Suppressor macrophage (primary cell): ENCODE results near the gene FOXI1.

Experiments used
- DNase-seq, 4 experiments: peaks; one replicate each; pipeline ENCODE4 v3.0.0-alpha.2; 2020 to 2022

FOXI1 gene

DNA sequence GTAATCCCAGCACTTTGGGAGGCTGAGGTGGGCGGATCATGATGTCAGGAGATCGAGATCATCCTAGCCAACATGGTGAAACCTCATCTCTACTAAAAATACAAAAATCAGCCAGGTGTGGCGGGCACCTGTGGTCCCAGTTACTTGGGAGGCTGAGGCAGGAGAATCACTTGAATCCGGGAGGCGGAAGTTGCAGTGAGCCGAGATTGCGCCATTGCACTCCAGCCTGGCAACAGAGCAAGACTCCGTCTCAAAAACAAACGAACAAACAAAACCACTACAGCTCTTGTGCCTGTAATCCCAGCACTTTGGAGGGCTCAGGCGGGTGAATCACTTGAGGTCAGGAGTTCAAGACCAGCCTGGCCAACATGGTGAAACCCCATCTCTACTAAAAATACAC lies 11.4 kb upstream of the FOXI1 start:
- DNase-seq = peak in 2 of 4 experiments; percentile 8 to 15

DNA sequence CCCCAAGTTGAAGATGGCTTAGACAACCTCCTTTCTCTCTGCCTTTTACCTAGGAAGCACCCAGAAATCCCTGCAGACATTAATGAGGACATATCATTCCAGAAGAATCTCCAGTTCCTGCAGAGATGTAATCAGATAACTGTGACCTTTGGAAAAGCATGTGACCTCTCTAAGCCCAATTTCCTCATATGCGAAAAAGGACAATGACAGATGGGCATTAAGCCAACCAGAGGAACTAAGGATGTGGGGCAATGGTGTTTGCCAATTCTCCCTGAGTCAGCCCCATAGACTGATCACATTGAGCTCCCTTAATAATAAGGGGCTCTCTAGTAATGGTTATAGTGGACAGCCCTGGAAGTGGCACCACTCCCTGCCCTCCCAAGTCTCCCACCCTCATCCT lies 10.1 kb upstream of the FOXI1 start:
- DNase-seq = peak; percentile 75 to 92 (median 84)

DNA sequence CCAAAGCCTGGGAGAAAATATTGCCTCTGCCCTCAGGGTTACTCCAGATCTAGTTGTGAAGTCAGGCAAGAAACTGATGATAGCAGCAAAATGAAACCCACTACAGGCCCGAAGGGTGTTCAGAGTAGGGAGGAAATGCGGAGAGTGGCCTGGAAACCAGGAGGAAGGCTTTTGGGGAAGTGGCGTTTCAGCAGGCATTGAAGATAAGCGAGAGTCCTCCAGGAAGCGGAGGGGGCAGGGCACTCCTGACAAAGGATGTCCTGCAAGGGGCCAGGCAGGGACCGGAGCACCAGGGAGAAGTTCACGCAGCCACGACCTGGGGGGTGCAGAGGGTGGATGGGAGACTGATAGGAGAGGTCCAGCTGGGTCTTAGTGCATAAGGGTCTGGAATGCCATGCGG lies 7.8 kb upstream of the FOXI1 start:
- DNase-seq = peak; percentile 60 to 79 (median 77)

DNA sequence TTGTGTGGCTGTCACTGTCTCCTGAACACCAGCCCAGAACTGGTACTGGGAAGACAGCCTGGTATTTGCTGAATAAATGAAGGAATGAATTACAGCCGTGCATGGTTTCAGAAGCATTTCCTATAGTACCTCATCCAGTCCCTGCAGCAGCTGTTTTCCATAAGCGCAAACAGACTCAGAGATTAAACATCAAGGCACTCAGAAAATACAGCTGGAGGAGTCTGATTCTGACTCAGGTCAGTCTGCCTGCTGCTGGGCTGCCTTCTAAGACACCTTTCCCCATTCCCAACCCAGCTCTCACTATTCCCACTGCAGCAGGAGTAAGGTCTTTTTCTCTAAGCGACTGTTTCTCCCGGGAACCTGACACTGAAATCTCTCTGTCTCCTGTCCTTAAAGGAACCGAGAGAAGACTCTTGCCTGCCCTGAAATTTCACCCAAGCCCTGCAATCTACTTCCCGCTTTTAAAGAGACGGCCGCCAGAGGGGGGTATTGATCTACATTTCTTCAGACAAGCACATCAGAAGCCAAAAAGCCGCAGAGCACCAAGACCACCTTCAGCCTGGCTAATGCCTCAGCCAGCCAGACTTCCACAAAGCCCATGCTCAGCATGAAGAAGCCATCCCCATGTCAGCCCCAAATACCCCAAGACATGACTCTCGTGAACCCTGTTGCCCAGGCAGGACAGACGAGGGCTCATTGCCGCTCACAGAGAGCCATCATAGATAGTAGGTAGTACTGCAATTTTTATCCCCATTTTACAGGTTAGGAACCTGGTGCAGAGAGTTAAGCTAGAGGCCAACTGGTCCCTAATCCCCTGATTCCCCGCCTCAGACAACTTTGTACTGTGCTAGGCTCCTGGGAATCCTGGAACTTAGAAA lies 5.4 kb upstream of the FOXI1 start:
- DNase-seq = peak; percentile 84 to 92 (median 90)

DNA sequence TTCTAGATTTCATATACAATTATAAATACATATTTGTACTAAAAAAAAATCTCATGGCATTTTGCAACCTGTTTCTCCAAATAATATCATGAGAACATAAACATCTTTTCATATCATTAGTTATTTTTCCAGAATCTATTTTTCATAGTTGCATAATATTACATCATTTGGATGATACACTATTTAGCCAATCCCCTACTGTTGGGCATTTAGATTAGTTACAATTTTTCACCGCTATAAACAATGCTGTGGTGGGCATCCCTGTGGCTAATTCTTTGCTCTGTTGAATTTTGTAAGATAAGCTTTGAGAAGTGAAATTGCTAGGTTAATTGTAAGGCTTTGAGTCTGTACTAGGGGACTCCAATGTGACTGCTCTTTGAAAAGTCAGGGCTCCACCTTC lies 2.2 kb upstream of the FOXI1 start:
- DNase-seq = no peak

DNA sequence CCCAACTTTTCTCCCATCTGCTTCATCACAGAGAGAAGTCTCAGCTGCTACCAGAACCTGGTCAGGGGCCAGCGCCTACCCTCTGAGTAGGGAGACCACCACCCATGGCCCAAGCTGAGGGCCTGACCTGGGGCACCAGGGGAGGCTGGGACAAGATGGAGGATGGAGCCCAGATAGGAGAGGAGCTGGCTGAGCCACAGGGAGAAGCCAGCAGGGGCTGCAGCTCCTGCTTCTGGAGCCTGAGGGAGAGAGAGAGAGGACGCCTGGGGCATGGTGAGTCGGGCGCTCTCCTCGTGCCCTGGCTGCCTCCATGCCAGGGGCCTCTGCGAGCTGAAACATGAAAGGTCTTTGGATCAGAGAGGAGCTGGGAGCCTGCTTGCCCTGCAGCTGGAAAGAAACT lies 1.4 kb upstream of the FOXI1 start:
- DNase-seq = no peak

DNA sequence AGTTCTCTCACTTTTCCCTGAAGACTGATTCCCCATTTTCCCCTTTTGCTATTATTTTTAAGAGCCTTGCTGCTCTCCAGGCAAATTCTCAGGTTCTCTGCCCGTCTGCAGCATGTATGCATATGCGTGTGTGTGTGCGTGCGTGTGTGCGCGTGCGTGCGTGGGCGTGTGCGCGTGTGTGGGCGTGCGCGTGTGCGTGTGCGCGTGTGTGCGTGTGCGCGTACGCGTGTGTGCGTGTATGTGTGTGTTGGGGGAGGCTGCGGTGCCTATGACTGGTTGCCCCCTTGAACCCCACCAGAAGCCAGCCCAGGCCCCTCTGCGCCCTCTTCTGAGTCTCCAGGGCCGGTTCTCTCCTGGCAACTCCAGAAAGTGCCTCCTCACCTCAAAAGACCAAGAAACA lies 987 bp upstream of the FOXI1 start:
- DNase-seq = no peak

DNA sequence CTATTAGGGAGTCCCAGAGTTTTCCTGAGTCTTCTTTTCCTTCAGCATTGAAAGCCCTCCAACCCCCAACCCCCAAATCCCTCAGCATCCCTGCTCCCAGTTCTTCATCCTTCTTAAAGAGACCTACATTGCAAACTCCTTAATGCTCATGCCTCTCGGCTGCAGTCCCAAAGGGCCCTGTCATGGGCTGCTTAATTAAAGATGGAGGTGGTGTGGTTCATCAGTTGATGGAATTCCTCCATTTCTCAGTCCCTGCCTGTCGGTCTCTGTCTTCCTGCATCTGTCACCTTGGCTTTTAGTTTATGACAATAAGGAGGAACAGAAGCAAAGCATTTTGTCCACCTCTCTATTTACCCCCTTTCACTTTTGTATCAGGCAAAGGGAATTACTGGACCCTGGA lies 2.0 kb downstream of the FOXI1 start:
- DNase-seq = no peak

DNA sequence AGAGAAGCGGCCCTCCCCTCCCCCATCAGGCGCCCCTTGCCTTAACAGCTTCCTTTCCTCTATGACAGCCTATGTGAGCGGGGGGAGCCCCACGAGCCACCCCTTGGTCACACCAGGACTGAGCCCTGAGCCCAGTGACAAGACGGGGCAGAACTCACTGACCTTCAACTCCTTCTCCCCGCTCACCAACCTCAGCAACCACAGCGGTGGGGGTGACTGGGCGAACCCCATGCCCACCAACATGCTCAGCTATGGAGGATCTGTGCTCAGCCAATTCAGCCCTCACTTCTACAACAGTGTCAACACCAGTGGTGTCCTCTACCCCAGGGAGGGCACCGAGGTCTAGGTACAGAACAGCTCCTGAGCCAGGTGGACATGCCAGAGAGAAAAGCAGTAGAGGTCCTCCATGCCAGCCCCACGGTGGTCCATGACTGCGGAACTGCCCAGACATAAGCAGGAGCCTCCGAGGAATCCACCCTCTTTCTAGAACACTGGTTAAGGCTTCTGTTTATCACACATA lies 2.6 kb downstream of the FOXI1 start:
- DNase-seq = no peak

DNA sequence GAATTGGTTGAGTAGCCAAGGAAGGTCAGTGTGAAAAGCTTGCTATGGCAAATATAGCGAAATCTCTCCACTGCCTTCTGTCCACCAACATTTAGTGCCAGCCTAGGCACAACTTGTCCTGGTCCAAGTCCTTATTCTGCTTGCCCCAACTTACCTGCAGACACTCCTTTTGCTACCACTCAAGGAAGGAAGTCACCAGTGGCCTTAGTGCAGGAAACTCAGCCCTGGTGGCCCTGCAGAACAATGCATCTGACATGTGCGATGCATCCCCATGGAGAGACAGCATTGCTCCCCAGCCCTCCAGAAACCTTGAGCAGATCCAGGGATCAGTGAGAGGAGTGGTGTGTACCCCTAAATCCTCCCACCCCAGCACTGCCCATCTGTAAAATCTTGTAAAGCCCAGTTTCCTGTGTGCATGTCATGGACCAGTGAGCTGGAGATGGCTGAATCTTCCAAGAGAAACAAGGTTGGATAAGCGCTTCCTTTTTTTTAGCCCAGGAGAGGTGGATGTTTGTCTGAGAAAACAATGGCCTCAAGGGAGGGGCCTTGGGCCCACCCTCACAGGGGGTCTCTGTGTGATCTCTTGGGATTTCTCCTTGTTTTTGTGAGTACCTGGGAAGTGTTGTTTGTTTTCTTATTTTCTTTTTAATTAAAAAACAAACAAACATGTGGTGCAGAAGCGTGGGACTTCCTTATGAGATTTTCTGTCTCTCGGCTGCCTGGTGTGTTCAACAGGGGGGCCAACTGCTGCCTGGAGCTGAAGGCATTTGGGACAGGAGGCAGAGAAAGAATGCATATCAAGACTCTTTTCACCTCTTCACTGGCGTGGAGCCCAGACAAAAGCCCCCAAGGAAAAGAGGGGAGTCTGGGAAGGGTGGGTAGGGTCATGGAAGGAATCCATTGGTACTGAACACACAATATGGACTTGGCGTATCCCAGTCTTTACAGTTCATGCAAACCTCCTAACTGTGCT lies 3.6 kb downstream of the FOXI1 start:
- no peak for DNase-seq

DNA sequence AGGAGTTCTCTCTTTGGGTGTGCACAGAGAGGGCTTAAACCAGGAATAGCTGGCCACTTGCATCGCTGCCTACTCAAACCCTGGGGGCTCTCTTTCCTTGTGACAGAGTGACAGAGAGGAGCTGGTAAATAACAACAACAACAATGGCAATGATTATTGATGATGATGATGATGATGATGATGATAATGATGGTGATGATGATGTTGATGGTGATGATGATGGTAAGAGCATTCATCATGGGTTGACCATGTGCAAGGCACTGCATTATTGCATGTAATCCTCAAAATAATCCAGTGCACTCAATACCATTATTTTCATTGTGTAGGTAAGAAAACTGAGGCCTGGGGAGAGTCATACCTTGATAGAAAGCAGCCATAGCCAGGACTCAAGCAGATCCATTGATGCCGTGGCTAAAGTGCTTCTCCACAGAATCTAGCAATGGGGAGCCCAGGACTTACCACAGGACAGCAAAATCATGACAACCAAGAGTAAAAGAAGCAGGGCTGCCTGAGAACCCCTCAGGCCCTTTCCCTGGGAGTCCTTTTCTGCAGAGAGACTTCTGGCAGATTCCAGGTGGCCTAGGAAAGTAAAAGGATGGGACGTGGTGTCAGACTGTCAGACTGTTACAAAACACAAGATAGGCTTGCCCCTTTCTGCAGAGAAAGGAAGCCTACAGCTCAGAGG lies 4.8 kb downstream of the FOXI1 start:
- DNase-seq = no peak

DNA sequence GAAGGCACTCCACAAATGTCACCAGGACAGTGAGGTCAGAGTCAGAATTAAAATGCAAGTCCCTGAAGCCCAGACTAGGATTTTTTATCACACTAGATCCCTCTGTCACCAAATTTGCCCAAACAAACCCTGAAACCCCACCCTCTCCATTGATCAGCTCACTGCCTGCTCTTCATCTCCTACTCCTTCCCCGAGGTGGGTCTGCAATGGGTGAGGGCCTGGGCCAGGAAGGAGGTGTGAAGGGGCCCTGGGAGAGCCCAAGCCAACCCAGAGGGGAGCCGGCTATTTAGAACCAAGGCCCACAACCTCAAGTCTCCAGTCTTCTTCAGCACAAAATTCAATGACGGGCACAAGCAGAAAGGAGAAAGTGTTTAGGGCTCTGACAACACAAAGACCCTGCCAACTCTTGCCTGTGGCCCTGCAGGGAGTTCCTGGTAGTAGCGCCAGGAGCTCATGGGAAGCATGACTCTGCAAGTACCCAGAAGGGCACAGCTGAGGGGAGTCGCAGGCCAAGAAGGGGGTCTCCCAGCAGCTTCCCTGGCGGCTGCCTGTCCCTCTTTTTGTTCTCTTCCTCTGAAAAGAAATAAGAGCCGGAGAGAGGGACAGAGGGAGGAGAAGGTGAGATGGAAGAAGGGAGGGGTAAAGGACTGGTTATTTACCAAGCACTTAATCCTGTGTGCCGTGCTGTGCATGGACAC lies 5.5 kb downstream of the FOXI1 start:
- no peak for DNase-seq

DNA sequence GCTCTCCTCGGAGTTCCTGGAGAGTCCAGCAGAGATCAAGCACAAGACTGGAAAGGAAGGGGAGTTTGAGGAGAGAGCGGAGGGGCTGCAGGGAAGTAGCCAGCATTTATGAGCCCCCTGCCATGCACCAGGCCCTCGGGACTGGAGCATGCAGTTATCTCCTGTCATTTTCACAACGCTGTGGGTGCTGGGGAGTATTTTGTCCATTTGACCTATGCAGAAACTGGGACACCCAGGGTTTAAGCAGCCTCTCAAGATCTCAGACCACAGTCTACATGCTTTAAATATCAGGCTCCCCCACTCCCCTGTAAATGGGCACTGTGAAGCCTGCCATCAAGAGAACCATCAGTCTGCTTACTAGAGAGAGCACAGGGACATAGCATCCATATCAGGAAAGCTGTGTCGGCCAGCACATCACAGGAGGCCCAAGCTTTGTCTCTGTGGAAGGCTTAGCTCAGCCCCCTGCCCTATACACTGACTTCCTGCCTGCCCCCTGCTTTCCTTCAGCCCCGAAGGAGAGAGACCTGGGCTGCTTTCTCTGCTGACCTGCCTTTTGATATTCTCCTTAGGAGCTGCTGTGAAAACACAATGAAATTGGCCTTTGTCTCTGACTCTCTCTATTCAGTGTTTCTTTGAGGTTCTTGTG lies 7.3 kb downstream of the FOXI1 start:
- DNase-seq = no peak

DNA sequence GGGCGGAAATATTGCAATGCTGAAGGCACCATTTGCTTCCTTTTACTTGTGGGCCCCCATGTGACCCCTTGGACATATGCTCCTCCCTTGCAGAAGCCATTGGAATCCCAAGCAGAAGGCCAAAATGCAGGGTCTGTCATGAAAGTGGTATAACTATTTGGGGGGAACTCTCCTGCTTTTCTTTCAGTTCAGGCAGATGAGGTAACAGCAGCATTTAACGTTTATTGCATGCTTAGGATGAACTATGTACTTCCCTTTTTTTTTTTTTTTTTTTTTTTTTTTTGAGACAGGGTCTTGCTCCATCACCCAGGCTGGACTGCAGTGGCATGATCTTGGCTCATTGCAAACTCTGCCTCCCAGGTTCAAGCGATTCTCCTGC lies 7.8 kb downstream of the FOXI1 start:
- peak; percentile 19 to 70 (median 46) for DNase-seq

DNA sequence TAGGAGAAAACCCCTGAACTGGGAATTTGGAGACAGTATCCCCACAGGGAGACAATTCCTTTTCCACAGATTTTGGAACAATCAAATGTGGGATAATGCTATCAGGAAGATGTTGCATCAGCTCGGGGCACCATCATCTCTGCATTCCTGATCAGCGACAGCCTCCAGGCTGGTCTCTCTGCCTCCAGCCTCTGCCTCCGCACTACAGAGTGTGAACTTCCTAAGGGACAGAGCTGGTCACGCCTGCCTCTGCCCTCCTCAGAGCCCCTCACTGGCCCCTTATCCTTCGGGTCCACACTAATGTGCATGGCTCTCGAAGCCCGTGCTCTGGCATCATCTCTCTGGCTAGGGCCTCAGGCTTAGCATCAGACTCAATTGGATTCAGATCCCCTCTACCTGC lies 8.6 kb downstream of the FOXI1 start:
- no peak for DNase-seq

DNA sequence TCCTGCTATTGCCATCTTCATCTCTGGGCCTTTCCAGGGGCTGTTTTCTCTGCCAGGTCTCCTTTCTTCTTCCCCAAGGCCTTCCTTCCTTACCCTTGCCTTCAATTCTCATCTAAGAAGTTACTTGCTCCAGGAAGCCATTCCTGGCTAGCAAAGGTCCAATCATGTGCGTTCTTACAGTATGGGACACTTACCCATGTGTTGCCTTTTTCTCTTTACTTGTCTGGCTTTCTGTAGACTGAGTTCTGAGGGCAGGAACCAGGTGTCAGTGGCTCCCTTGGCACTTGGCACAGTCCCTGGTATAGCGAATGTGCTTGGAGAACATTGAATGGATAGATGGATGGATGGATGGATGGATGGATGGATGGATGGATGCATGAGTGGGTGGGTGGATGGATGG lies 10.2 kb downstream of the FOXI1 start:
- no peak for DNase-seq

DNA sequence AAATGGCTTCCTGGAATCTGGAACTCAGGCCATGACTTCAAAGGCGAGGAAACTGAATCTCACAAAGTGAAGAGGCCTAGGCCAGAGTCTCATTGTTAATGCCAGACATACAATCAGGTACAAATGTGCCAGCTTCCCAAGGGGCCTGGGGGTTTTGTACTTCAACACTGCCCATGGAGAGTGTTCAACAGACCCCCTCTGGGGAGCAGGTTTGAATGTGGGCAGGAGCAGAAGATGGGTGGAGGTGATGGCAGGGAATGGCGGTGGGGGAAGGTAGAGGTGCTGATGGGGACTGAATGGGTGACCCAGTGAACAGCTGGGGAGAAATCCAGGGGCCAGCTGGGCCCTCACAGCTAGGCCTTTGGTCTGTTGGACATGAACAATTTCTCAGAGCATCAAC lies 12.0 kb downstream of the FOXI1 start:
- DNase-seq = no peak

DNA sequence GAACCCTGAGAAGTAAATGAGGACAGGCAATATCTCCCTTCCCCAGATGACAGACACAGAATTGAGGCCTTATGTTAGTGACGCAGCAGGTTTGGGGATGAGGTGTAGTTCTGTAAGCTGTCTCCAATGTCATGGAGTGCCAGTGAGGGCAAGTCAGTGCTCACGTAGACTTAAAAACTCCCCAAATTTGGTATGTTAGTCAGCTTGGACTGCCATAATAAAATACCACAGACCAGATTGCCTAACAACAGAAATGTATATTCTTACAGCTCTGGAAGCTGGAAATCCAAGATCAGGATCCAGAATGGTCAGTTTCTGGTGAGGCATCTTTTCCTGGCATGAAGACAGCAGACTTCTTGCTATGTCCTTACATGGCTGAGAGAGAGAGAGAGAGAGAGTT lies 14.9 kb downstream of the FOXI1 start:
- DNase-seq = no peak

DNA sequence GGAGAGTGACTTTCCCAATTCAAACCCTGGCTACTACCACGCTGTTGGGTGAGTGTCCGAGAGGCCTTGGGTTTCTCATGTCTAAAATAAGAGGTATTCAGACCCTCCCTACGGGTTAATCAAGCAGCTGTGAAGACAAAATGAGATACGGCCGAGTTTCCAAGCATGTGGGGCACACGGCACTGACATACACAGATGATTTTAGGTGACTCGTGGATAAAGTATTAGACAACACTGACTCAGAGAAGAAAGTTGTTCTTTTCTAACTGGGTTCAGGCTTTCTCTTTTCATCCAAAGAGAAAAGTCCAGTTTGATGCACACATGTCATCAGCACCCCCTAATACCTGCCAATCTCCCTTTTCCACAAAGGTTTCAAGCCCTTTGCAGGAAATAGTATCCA lies 15.6 kb downstream of the FOXI1 start:
- no peak for DNase-seq

DNA sequence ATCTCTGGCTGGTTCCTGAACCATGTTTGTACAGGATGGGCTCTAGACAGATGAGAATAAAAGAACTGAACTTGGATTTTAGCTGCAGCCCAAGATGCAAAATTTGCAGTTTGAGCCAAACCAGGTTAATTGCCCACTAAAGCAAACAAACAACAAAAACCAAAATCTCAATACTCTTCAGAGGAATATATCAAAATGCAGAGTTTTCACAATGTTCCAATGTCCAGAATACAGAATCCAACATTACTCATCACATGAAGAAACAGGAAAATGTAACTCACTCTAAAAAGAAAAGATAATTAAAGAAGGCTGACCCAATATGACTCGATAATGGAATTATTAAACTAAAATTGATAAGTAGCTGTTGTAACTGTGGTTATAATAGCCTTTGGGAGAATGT lies 20.4 kb downstream of the FOXI1 start:
- no peak for DNase-seq

DNA sequence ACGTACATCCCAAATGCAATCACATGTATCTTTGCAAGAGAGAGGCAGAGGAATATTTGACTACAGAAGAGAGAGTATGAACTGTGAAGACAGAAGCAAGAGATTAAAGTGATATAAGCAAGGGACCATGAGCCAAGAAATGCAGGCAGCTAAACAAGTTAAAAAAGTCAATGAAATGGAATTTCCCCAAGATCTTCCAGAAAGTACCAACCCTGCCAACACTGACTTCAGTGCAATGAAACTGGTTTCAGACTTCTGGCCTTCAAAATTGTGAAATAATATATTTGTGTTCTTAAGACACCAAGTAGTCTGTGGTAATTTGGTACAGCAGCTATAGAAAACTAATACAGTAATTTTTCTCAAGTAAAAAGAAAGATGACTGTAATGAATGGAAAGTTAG lies 20.9 kb downstream of the FOXI1 start:
- DNase-seq = no peak

DNA sequence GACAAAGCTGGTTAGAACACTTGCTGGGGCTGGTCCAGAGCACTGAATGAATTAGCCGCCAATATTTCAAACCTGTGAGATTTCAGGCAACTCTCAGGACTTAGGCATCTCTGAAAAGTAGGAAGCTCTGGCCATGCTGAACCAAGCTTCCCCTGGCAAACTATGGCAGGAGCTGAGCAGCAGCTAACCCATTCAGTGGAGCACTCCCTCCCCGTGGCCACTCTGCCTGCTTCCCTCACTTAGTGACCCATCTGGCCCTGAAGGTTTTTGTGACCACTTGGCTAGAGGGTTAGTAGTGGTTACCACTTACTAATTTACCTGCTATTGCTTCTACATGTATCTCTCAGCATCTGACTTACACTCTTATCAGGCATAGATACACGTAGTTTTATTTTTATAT lies 25.5 kb downstream of the FOXI1 start:
- no peak for DNase-seq
